Measurements from ENCODE around the gene FADS2.

The FADS2 gene

GRCh38 chr11:61863548-61864081 is 35.5 kb downstream of the FADS2 start:
- H3K27me3 ChIP-seq (ENCODE audit: low read depth, low read length), result no peaks in the 10 kb centered on the region
- peaks cover 62% of the 10 kb centered on the region for H3K36me3 ChIP-seq (replicated peaks; ENCODE audit: low read depth, low read length)
- H3K4me3 ChIP-seq (ENCODE audit: low read length), result no peak overlapping the region
- H3K9ac ChIP-seq (ENCODE audit: low read length), result no peak overlapping the region
- no peak overlapping the region for H3K4me2 ChIP-seq (ENCODE audit: low read length)
- no peaks in the 10 kb centered on the region for H3K4me1 ChIP-seq (ENCODE audit: low read length)
- no peaks in the 10 kb centered on the region for H3K79me2 ChIP-seq (ENCODE audit: low read length)
- H2AFZ ChIP-seq (ENCODE audit: low read depth, low read length), result no peak overlapping the region
- H3K27ac ChIP-seq (ENCODE audit: low read length), result no peak overlapping the region
- H3K9me3 ChIP-seq (ENCODE audit: insufficient read depth, low read length), result no peaks in the 10 kb centered on the region
- no peak for TF ChIP-seq CTCF (IDR thresholded peaks at IDR 0.05; ENCODE audit: low read depth, low read length)
- no peak for TF ChIP-seq EZH2phosphoT487 (IDR thresholded peaks at IDR 0.05; ENCODE audit: low read depth)
- peaks cover 10% of the 10 kb centered on the region; the same call in 1 of the 2 replicates for H4K20me1 ChIP-seq (ENCODE audit: insufficient read depth, low read length)

GRCh38 chr11:61864814-61865775 is 37.0 kb downstream of the FADS2 start:
- peaks cover 53% of the 10 kb centered on the region for H3K36me3 ChIP-seq (replicated peaks; ENCODE audit: low read depth, low read length)
- no peak overlapping the region for H3K4me3 ChIP-seq (ENCODE audit: low read length)
- no peak overlapping the region for H3K9ac ChIP-seq (ENCODE audit: low read length)
- no peak overlapping the region for H3K4me2 ChIP-seq (ENCODE audit: low read length)
- H2AFZ ChIP-seq (ENCODE audit: low read depth, low read length), result no peak overlapping the region
- H3K9me3 ChIP-seq (ENCODE audit: insufficient read depth, low read length), result no peaks in the 10 kb centered on the region
- no peaks in the 10 kb centered on the region for H3K4me1 ChIP-seq (ENCODE audit: low read length)
- no peaks in the 10 kb centered on the region for H3K79me2 ChIP-seq (ENCODE audit: low read length)
- H3K27me3 ChIP-seq (ENCODE audit: low read depth, low read length), result no peaks in the 10 kb centered on the region
- peaks cover 10% of the 10 kb centered on the region; the same call in 1 of the 2 replicates for H4K20me1 ChIP-seq (ENCODE audit: insufficient read depth, low read length)
- TF ChIP-seq CTCF (IDR thresholded peaks at IDR 0.05; ENCODE audit: low read depth, low read length) (no peak), EZH2phosphoT487 (IDR thresholded peaks at IDR 0.05; ENCODE audit: low read depth) (no peak)
- H3K27ac ChIP-seq (ENCODE audit: low read length), result no peak overlapping the region

GRCh38 chr11:61866231-61866957 is 38.3 kb downstream of the FADS2 start:
- Histone ChIP-seq H3K79me2 (ENCODE audit: low read length) (no peaks in the 10 kb centered on the region), H4K20me1 (ENCODE audit: insufficient read depth, low read length) (peaks cover 10% of the 10 kb centered on the region; the same call in 1 of the 2 replicates), H3K27ac (ENCODE audit: low read length) (no peak overlapping the region), H3K36me3 (replicated peaks; ENCODE audit: low read depth, low read length) (peaks cover 44% of the 10 kb centered on the region), H2AFZ (ENCODE audit: low read depth, low read length) (no peak overlapping the region), H3K27me3 (ENCODE audit: low read depth, low read length) (no peaks in the 10 kb centered on the region), H3K9ac (ENCODE audit: low read length) (no peak overlapping the region), H3K9me3 (ENCODE audit: insufficient read depth, low read length) (no peaks in the 10 kb centered on the region), H3K4me2 (ENCODE audit: low read length) (no peak overlapping the region), H3K4me3 (ENCODE audit: low read length) (no peak overlapping the region), H3K4me1 (ENCODE audit: low read length) (peaks cover 7% of the 10 kb centered on the region)
- TF ChIP-seq EZH2phosphoT487 (IDR thresholded peaks at IDR 0.05; ENCODE audit: low read depth) (no peak), CTCF (IDR thresholded peaks at IDR 0.05; ENCODE audit: low read depth, low read length) (no peak)

- H3K36me3 ChIP-seq (replicated peaks; ENCODE audit: low read depth, low read length), result peaks cover 39% of the 10 kb centered on the region
Measured at GRCh38 chr11:61866958-61867343, 38.9 kb downstream of the FADS2 start.

More at GRCh38 chr11:61866958-61867343, 38.9 kb downstream of the FADS2 start:
- Histone ChIP-seq H3K9ac (ENCODE audit: low read length) (no peak overlapping the region), H3K9me3 (ENCODE audit: insufficient read depth, low read length) (no peaks in the 10 kb centered on the region), H4K20me1 (ENCODE audit: insufficient read depth, low read length) (peaks cover 7% of the 10 kb centered on the region; the same call in 1 of the 2 replicates), H3K27ac (ENCODE audit: low read length) (no peak overlapping the region), H3K4me2 (ENCODE audit: low read length) (no peak overlapping the region), H3K4me3 (ENCODE audit: low read length) (no peak overlapping the region), H3K79me2 (ENCODE audit: low read length) (no peaks in the 10 kb centered on the region), H3K4me1 (ENCODE audit: low read length) (peaks cover 13% of the 10 kb centered on the region), H3K27me3 (ENCODE audit: low read depth, low read length) (peaks cover under 1% of the 10 kb centered on the region; the same call in 1 of the 2 replicates), H2AFZ (ENCODE audit: low read depth, low read length) (no peak overlapping the region)
- TF ChIP-seq CTCF (IDR thresholded peaks at IDR 0.05; ENCODE audit: low read depth, low read length) (no peak), EZH2phosphoT487 (IDR thresholded peaks at IDR 0.05; ENCODE audit: low read depth) (no peak)

All from OCI-LY3 (cell line).